Kidney epithelial cell (primary cell): ENCODE results near the gene CRYBB1. TPM values are rescaled to one million over a fixed set of nuclear protein-coding genes. Genes with fewer than 3 reads are reported as not detected.

Experiments
- DNase-seq: peaks from one replicate; pipeline ENCODE4 v3.0.0-alpha.2; 2010; ENCODE audit warnings: low read depth
- H3K27me3 ChIP-seq: 2 replicates; pipeline ENCODE4 v1.6.0; 2011; ENCODE audit warnings: low read length; ENCODE audit not compliant: control insufficient read depth, insufficient read depth
- H3K36me3 ChIP-seq: 2 replicates; pipeline ENCODE4 v1.5.1; 2011; ENCODE audit warnings: low read length; ENCODE audit not compliant: control insufficient read depth, insufficient read depth
- H3K4me3 ChIP-seq: 2 replicates; pipeline ENCODE4 v1.5.1; 2011; ENCODE audit warnings: low read depth, mild to moderate bottlenecking, control low read depth, low read length
- total RNA-seq: library from RNA; depleted of rRNA; stranded (reverse); fragments of >200 nt; gene quantifications from 2 replicates; pipeline ENCODE4 v1.2.3, GENCODE V29; 2015
- TF ChIP-seq, protein P1 (sequence below): IDR thresholded peaks from 2 replicates; pipeline ENCODE4 v1.5.1; 2011; ENCODE audit warnings: mild to moderate bottlenecking, moderate library complexity, low read length, control low read depth, inconsistent platforms; ENCODE audit not compliant: insufficient read depth, poor library complexity, severe bottlenecking

The CRYBB1 gene
- total RNA-seq, 1 donor from 2014 or later: not detected

DNA sequence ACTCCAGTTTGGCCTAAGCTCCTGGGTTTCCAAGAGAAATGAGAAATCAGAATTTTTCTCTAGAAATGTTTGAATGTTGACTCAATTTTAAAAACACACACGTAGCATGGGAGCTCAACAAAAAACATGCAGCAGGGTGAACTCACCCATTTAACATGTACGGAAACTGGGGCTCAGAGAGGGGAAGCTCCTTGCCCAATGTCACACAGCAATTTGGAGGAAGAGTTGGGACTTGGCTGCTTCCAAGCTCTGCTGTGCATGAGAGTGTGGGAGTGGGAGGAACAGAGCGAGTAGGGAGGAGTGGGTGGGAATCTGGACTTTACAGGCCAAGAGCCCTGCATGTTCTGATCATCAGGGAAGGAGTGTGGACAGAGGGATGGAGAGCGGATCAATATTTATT is 33.8 kb downstream of the CRYBB1 start:
- TF ChIP-seq, protein P1, sequence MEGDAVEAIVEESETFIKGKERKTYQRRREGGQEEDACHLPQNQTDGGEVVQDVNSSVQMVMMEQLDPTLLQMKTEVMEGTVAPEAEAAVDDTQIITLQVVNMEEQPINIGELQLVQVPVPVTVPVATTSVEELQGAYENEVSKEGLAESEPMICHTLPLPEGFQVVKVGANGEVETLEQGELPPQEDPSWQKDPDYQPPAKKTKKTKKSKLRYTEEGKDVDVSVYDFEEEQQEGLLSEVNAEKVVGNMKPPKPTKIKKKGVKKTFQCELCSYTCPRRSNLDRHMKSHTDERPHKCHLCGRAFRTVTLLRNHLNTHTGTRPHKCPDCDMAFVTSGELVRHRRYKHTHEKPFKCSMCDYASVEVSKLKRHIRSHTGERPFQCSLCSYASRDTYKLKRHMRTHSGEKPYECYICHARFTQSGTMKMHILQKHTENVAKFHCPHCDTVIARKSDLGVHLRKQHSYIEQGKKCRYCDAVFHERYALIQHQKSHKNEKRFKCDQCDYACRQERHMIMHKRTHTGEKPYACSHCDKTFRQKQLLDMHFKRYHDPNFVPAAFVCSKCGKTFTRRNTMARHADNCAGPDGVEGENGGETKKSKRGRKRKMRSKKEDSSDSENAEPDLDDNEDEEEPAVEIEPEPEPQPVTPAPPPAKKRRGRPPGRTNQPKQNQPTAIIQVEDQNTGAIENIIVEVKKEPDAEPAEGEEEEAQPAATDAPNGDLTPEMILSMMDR: no peak
- no peaks in the 10 kb centered on the region for H3K27me3 ChIP-seq
- DNase-seq: no peak
- no peak overlapping the region for H3K4me3 ChIP-seq
- H3K36me3 ChIP-seq: no peaks in the 10 kb centered on the region

DNA sequence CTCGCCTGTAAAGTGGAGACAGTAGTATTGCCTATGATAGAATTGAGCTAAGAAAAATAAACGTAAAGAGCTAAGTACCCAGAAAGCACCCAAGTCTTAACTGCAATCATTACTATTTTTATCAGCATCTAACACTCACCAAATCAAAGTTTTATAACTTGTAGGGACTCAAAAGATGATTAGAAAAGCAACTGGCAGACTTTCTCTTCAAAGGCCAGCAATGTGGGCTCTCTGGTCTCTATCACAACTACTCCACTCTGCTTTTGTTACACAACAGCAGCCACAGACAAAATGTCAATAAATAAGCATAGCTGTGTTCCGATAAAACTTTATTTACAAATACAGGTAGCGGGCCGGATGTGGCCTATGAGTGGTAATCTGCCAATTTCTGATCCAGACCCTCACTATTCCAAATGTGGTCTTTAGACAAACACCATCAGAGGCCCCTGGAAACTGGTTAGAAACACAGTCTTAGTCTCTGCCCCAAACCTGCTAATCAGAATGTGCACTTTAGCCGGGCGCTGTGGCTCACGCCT is 36.1 kb downstream of the CRYBB1 start:
- Histone ChIP-seq H3K27me3 (no peaks in the 10 kb centered on the region), H3K36me3 (no peaks in the 10 kb centered on the region), H3K4me3 (no peak overlapping the region)
- TF ChIP-seq, protein P1: no peak
- DNase-seq: no peak

DNA sequence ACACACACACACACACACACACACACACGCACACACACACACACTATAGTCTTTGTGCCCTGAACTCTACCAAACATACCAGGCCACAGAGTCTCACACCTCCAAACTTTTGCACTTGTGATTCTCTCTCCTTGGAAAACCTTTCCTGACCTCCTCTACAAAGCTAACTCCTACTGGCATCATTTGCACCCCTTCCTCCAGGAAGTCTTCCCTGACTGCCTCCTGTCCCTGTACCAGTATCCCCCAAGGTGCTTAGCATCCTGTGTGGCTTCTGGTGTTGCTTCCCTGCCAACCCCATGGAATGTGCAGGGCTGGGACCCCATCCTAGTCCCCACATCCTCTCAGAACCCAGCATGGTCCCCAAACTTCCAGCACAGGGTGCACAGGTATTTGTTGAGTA is 36.8 kb downstream of the CRYBB1 start:
- no peak overlapping the region for H3K4me3 ChIP-seq
- no peak for DNase-seq
- no peaks in the 10 kb centered on the region for H3K27me3 ChIP-seq
- no peaks in the 10 kb centered on the region for H3K36me3 ChIP-seq
- TF ChIP-seq, protein P1: no peak

DNA sequence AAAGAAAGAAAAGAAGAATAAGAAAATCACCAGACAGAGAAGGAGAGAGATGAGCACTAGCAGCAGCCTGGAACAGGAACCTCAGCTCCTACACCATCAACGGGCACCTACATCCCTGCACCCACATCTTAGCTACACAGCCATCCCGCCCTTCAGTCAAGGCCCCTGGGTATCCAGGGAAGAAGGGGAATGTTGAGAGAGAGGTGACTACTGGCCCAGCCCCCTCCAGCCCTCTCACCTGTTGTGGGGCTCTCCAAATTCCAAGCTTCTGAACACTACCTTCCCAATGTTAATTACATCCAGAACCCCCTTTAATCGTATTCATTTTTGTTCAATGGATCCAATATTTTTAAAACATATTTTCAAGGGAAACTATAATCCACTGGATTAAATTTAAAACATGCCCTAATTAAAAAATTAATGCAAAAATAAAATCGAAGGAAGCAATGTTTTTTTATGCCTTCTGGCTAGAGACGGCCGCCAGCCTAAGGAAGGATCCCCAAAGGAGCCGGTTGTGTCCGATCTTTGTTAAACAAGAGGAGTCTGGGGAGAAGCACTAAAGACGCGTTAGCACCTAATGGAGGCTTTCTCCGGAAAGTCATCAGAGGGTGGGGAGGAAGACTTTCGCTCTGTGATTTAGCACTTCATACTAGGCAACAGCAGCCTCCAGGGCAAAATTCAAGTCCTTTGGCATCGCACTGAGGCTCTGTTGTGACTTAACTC is 37.4 kb downstream of the CRYBB1 start:
- Histone ChIP-seq H3K36me3 (no peaks in the 10 kb centered on the region), H3K27me3 (no peaks in the 10 kb centered on the region), H3K4me3 (no peak overlapping the region)
- no peak for DNase-seq
- TF ChIP-seq, protein P1: no peak

DNA sequence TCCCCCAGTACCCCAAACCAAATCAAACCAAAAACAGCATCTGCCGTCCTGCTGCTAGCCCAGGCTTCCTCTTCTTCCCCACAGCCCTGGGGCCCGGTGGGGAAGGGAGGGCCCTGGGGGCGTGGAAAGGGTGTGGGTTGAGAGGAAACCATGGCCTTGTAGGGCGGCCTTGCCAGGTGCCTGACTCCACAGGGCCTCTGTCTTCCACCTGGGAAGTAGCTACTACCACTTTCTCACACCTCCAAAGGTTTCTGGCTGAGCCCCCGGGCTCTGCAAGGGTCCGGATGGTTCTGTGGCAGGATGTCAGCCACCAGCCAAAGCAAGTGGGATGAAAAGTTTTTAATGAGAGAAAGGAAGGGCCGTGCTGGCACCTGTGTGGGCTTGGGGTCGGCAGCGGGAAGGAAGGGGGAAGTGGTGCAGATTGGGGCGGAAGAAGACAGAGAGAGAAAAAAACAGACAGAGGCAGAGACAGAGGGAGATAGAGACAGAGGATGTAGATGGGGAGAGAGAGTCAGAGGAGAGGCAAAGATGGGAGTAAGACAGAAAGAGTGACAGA is 38.4 kb downstream of the CRYBB1 start:
- no peaks in the 10 kb centered on the region for H3K27me3 ChIP-seq
- no peak overlapping the region for H3K4me3 ChIP-seq
- DNase-seq: no peak
- H3K36me3 ChIP-seq: no peaks in the 10 kb centered on the region
- TF ChIP-seq, protein P1: no peak
